HG02798 (cell line): Measurements from ENCODE around the gene GRM1.
A peak's percentile ranks its signal among the peaks of the same experiment; 100 is the strongest.

Source experiments
- ATAC-seq: cut with Tn5 transposase; IDR thresholded peaks from one replicate; pipeline ENCODE4 v1.9.1; 2021; ENCODE audit warnings: mild to moderate bottlenecking; ENCODE audit not compliant: unreplicated experiment, poor library complexity

Gene GRM1

GRCh38 chr6:146305951-146306350, 277.1 kb downstream of the GRM1 start:
- ATAC-seq, result no peak

- no peak for ATAC-seq
Measured at GRCh38 chr6:146310628-146311027, 281.8 kb downstream of the GRM1 start.

- ATAC-seq, result no peak
Measured at GRCh38 chr6:146311079-146311478, 282.2 kb downstream of the GRM1 start.

- no peak for ATAC-seq
Measured at GRCh38 chr6:146312608-146313007, 283.7 kb downstream of the GRM1 start.

- ATAC-seq, result no peak
Measured at GRCh38 chr6:146315381-146316174, 286.7 kb downstream of the GRM1 start.

- no peak for ATAC-seq
Measured at GRCh38 chr6:146316175-146316495, 287.3 kb downstream of the GRM1 start.

- no peak for ATAC-seq
Measured at GRCh38 chr6:146331013-146331412, 302.2 kb downstream of the GRM1 start.

- ATAC-seq, result no peak
Measured at GRCh38 chr6:146335336-146335735, 306.5 kb downstream of the GRM1 start.

GRCh38 chr6:146336191-146336590, 307.3 kb downstream of the GRM1 start:
- ATAC-seq, result no peak

GRCh38 chr6:146337376-146337775, 308.5 kb downstream of the GRM1 start:
- ATAC-seq, result no peak

GRCh38 chr6:146339716-146340115, 310.9 kb downstream of the GRM1 start:
- no peak for ATAC-seq

- ATAC-seq, result no peak
Measured at GRCh38 chr6:146341493-146342230, 312.8 kb downstream of the GRM1 start.

GRCh38 chr6:146345598-146345997, 316.7 kb downstream of the GRM1 start:
- no peak for ATAC-seq

- no peak for ATAC-seq
Measured at GRCh38 chr6:146347090-146347489, 318.2 kb downstream of the GRM1 start.

- ATAC-seq, result no peak
Measured at GRCh38 chr6:146347690-146348089, 318.8 kb downstream of the GRM1 start.

- no peak for ATAC-seq
Measured at GRCh38 chr6:146351018-146351417, 322.2 kb downstream of the GRM1 start.

- ATAC-seq, result no peak
Measured at GRCh38 chr6:146352163-146352562, 323.3 kb downstream of the GRM1 start.

GRCh38 chr6:146354451-146354850, 325.6 kb downstream of the GRM1 start:
- no peak for ATAC-seq

- ATAC-seq, result no peak
Measured at GRCh38 chr6:146355521-146356100, 326.7 kb downstream of the GRM1 start.

- ATAC-seq, result peak; percentile 65
Measured at GRCh38 chr6:146357578-146358430, 328.9 kb downstream of the GRM1 start.
